ACC112 (cell line): ENCODE data around the gene MSANTD3.
A peak's percentile ranks its signal among the peaks of the same experiment; 100 is the strongest.
"Not testable (repeated sequence)": the region's sequence is repeated elsewhere in the genome, so short reads cannot be mapped to it uniquely, and the experiment has no call there.

ENCODE experiments used
- H2AFZ ChIP-seq: fragments of 200-600 bp; sonication (generic); one replicate; pipeline ENCODE4 v1.6.0; 2017; ENCODE audit warnings: antibody characterized with exemption, low read length; ENCODE audit not compliant: unreplicated experiment
- H3K27ac ChIP-seq: fragments of 200-600 bp; sonication (generic); 2 replicates; pipeline ENCODE4 v1.5.1; 2014; ENCODE audit warnings: low read depth, mild to moderate bottlenecking, antibody characterized with exemption, low read length, moderate library complexity
- H3K27me3 ChIP-seq: fragments of 200-600 bp; sonication (generic); 2 replicates; pipeline ENCODE4 v1.6.1; 2014; ENCODE audit warnings: mild to moderate bottlenecking, antibody characterized with exemption, low read length, moderate library complexity, mixed read lengths; ENCODE audit not compliant: insufficient read depth
- H3K36me3 ChIP-seq: fragments of 200-600 bp; sonication (generic); 2 replicates; pipeline ENCODE4 v1.6.1; 2016; ENCODE audit warnings: mild to moderate bottlenecking, antibody characterized with exemption, low read length, moderate library complexity, mixed read lengths; ENCODE audit not compliant: insufficient read depth
- H3K4me1 ChIP-seq: fragments of 200-600 bp; sonication (generic); one replicate; pipeline ENCODE4 v1.6.1; 2016; ENCODE audit warnings: low read length, mixed read lengths; ENCODE audit not compliant: insufficient read depth, unreplicated experiment, control insufficient read depth
- H3K4me3 ChIP-seq: fragments of 200-600 bp; sonication (generic); 2 replicates; pipeline ENCODE4 v1.5.1; 2014; ENCODE audit warnings: mild to moderate bottlenecking, low read depth, low read length
- H3K79me2 ChIP-seq: fragments of 200-600 bp; sonication (generic); one replicate; pipeline ENCODE4 v1.6.0; 2016; ENCODE audit warnings: low read length; ENCODE audit not compliant: control insufficient read depth, unreplicated experiment, insufficient read depth

Gene MSANTD3

GRCh38 chr9:100409176-100409556, 17.8 kb upstream of the MSANTD3 start:
- H3K4me1 ChIP-seq, result no peaks in the 10 kb centered on the region
- no peak overlapping the region for H2AFZ ChIP-seq
- no peak overlapping the region for H3K4me3 ChIP-seq
- no peaks in the 10 kb centered on the region for H3K27me3 ChIP-seq
- no peaks in the 10 kb centered on the region for H3K79me2 ChIP-seq
- H3K27ac ChIP-seq, result no peak overlapping the region
- H3K36me3 ChIP-seq, result no peaks in the 10 kb centered on the region

GRCh38 chr9:100411472-100412283, 15.3 kb upstream of the MSANTD3 start:
- H3K4me1 ChIP-seq, result no peaks in the 10 kb centered on the region
- H3K27me3 ChIP-seq, result no peaks in the 10 kb centered on the region
- peak overlapping the region; percentile 100 for H2AFZ ChIP-seq
- no peak overlapping the region for H3K27ac ChIP-seq
- H3K4me3 ChIP-seq, result peak overlapping the region; percentile 81
- no peaks in the 10 kb centered on the region for H3K36me3 ChIP-seq
- H3K79me2 ChIP-seq, result no peaks in the 10 kb centered on the region

GRCh38 chr9:100413839-100414420, 13.0 kb upstream of the MSANTD3 start:
- Histone ChIP-seq H3K4me1 (no peaks in the 10 kb centered on the region), H3K36me3 (no peaks in the 10 kb centered on the region), H3K27ac (no peak overlapping the region), H3K27me3 (no peaks in the 10 kb centered on the region), H2AFZ (no peak overlapping the region), H3K4me3 (no peak overlapping the region), H3K79me2 (no peaks in the 10 kb centered on the region)

- H3K79me2 ChIP-seq, result no peaks in the 10 kb centered on the region
- H3K36me3 ChIP-seq, result no peaks in the 10 kb centered on the region
- peaks cover 3% of the 10 kb centered on the region for H3K4me1 ChIP-seq
- H3K4me3 ChIP-seq, result no peak overlapping the region
- H3K27ac ChIP-seq, result no peak overlapping the region
- H2AFZ ChIP-seq, result no peak overlapping the region
- H3K27me3 ChIP-seq, result no peaks in the 10 kb centered on the region
Observed at GRCh38 chr9:100417815-100418214, 9.1 kb upstream of the MSANTD3 start.

GRCh38 chr9:100419166-100419565, 7.8 kb upstream of the MSANTD3 start:
- H3K27ac ChIP-seq, result no peak overlapping the region
- no peak overlapping the region for H2AFZ ChIP-seq
- H3K36me3 ChIP-seq, result no peaks in the 10 kb centered on the region
- H3K79me2 ChIP-seq, result no peaks in the 10 kb centered on the region
- peaks cover 3% of the 10 kb centered on the region for H3K4me1 ChIP-seq
- no peaks in the 10 kb centered on the region for H3K27me3 ChIP-seq
- H3K4me3 ChIP-seq, result no peak overlapping the region

- H2AFZ ChIP-seq, H3K4me3 ChIP-seq, H3K27me3 ChIP-seq, H3K79me2 ChIP-seq, H3K4me1 ChIP-seq, H3K27ac ChIP-seq, H3K36me3 ChIP-seq: not testable (repeated sequence)
Observed at GRCh38 chr9:100421116-100421515, 5.8 kb upstream of the MSANTD3 start.

GRCh38 chr9:100425758-100426157, 1.2 kb upstream of the MSANTD3 start:
- Histone ChIP-seq H3K79me2 (peaks cover 28% of the 10 kb centered on the region), H2AFZ (peak overlapping the region; percentile 79), H3K36me3 (no peaks in the 10 kb centered on the region), H3K4me3 (peak overlapping the region; percentile 84), H3K27ac (peak overlapping the region; percentile 94), H3K4me1 (peaks cover 33% of the 10 kb centered on the region), H3K27me3 (no peaks in the 10 kb centered on the region)

GRCh38 chr9:100426189-100426529, 784 bp upstream of the MSANTD3 start:
- H3K27ac ChIP-seq, result peak overlapping the region; percentile 94
- no peaks in the 10 kb centered on the region for H3K36me3 ChIP-seq

GRCh38 chr9:100427366-100428263, 672 bp downstream of the MSANTD3 start:
- H3K27ac ChIP-seq, result peak overlapping the region; percentile 98
- H2AFZ ChIP-seq, result no peak overlapping the region
- no peaks in the 10 kb centered on the region for H3K36me3 ChIP-seq
- peaks cover 46% of the 10 kb centered on the region for H3K79me2 ChIP-seq
- peaks cover 31% of the 10 kb centered on the region for H3K4me1 ChIP-seq
- no peaks in the 10 kb centered on the region for H3K27me3 ChIP-seq
- peak overlapping the region; percentile 89 for H3K4me3 ChIP-seq

More at GRCh38 chr9:100426189-100426529, 784 bp upstream of the MSANTD3 start:
- Histone ChIP-seq H3K79me2 (peaks cover 32% of the 10 kb centered on the region), H3K4me3 (peak overlapping the region; percentile 84), H2AFZ (peak overlapping the region; percentile 79), H3K4me1 (peaks cover 34% of the 10 kb centered on the region), H3K27me3 (no peaks in the 10 kb centered on the region)

GRCh38 chr9:100428871-100429654, 2.1 kb downstream of the MSANTD3 start:
- peak overlapping the region; percentile 89 for H3K4me3 ChIP-seq
- peaks cover 61% of the 10 kb centered on the region for H3K79me2 ChIP-seq

More at GRCh38 chr9:100428871-100429654, 2.1 kb downstream of the MSANTD3 start:
- H2AFZ ChIP-seq, result no peak overlapping the region
- peak overlapping the region; percentile 98 for H3K27ac ChIP-seq
- H3K27me3 ChIP-seq, result no peaks in the 10 kb centered on the region
- H3K36me3 ChIP-seq, result no peaks in the 10 kb centered on the region
- H3K4me1 ChIP-seq, result peaks cover 31% of the 10 kb centered on the region
